MM.1S (cell line): Measurements from ENCODE around the gene ENOX1.

Source experiments
- EZH2 ChIP-seq: fragments of 300-600 bp; sonication (generic); optimal IDR thresholded peaks from 2 replicates; pipeline ENCODE3; 2017; ENCODE audit warnings: low read depth, mild to moderate bottlenecking, antibody characterized with exemption, low read length, mixed read lengths
- EZH2phosphoT487 ChIP-seq: fragments of 300-600 bp; sonication (generic); IDR thresholded peaks from 2 replicates; pipeline ENCODE4 v1.6.1; 2018; ENCODE audit warnings: antibody characterized with exemption, low read length
- TF ChIP-seq, protein P1 (sequence below): fragments of 300-600 bp; sonication (generic); IDR thresholded peaks from 2 replicates; pipeline ENCODE4 v1.5.1; 2016; ENCODE audit warnings: antibody characterized with exemption, low read length, mixed read lengths

DNA sequence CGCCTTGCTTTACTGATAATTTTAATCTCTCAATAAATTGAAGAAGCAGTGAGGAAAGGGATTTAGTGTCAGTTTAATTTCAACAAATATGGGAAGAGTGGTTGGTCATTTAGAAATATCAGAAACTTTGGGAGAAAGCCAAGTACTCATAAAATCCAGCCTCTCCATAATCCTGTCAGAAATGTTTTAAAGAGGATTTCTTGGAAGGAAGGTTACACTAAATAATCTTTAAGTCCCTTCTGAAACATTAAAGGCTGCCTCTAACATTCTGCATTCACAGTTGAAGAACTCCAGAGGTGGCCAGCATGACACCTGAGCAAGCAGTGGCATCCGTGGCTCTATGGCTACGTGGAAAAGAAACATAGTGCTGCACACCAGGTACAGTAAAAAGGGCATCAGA is 378.5 kb downstream of the ENOX1 start:
- TF ChIP-seq, protein P1, sequence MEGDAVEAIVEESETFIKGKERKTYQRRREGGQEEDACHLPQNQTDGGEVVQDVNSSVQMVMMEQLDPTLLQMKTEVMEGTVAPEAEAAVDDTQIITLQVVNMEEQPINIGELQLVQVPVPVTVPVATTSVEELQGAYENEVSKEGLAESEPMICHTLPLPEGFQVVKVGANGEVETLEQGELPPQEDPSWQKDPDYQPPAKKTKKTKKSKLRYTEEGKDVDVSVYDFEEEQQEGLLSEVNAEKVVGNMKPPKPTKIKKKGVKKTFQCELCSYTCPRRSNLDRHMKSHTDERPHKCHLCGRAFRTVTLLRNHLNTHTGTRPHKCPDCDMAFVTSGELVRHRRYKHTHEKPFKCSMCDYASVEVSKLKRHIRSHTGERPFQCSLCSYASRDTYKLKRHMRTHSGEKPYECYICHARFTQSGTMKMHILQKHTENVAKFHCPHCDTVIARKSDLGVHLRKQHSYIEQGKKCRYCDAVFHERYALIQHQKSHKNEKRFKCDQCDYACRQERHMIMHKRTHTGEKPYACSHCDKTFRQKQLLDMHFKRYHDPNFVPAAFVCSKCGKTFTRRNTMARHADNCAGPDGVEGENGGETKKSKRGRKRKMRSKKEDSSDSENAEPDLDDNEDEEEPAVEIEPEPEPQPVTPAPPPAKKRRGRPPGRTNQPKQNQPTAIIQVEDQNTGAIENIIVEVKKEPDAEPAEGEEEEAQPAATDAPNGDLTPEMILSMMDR, result no peak
- no peak for TF ChIP-seq EZH2
- TF ChIP-seq EZH2phosphoT487, result no peak
